Measurements from ENCODE around the gene EIF2B5. TPM values are rescaled to one million over a fixed set of nuclear protein-coding genes. Genes with fewer than 3 reads are reported as not detected.
"Not testable (repeated sequence)": the region's sequence is repeated elsewhere in the genome, so short reads cannot be mapped to it uniquely, and the experiment has no call there.

The EIF2B5 gene
- total and polyA plus RNA-seq, 5 donors from 2014 or later = 50.6 to 60.1 (median 53.9) TPM

- peak overlapping the region in 1 of 4 donors; percentile 68 for H3K4me3 Mint-ChIP-seq
- H3K27ac ChIP-seq (ENCODE audit: insufficient read depth, low read length, poor library complexity, severe bottlenecking) = no peak overlapping the region
- H3K27me3 ChIP-seq (ENCODE audit: control insufficient read depth, insufficient read depth, low read length) = no peaks in the 10 kb centered on the region
- H3K27ac Mint-ChIP-seq = no peak overlapping the region
- no peak for ATAC-seq (ENCODE audit: low read depth in 2 of 2)
- no peaks in the 10 kb centered on the region for H3K9me3 ChIP-seq (ENCODE audit: control insufficient read depth in 2 of 2, low read length in 2 of 2)
- peaks cover 3% of the 10 kb centered on the region for H3K36me3 ChIP-seq (ENCODE audit: control insufficient read depth, insufficient read depth, low read length)
- peaks cover 25% of the 10 kb centered on the region for H3K4me1 ChIP-seq (ENCODE audit: control insufficient read depth, insufficient read depth, low read length, poor library complexity, severe bottlenecking)
- no peak for DNase-seq
- peaks cover 0 to 1% (median 0%) of the 10 kb centered on the region in 7 donors for H3K9me3 Mint-ChIP-seq
- no peak overlapping the region for H3K4me3 ChIP-seq (ENCODE audit: low read depth, low read length)
- H3K36me3 Mint-ChIP-seq = peaks cover 7% of the 10 kb centered on the region
- no peaks in the 10 kb centered on the region for H3K27me3 Mint-ChIP-seq
- H3K4me1 Mint-ChIP-seq = peaks cover 5 to 42% (median 28%) of the 10 kb centered on the region in 4 donors
Measured at GRCh38 chr3:184158404-184158803, 23.2 kb downstream of the EIF2B5 start.

GRCh38 chr3:184160456-184160855 is 25.3 kb downstream of the EIF2B5 start:
- Histone ChIP-seq H3K4me3 (ENCODE audit: low read depth, low read length) (no peak overlapping the region), H3K27ac (ENCODE audit: insufficient read depth, low read length, poor library complexity, severe bottlenecking) (no peak overlapping the region), H3K27me3 (ENCODE audit: control insufficient read depth, insufficient read depth, low read length) (no peaks in the 10 kb centered on the region), H3K4me1 (ENCODE audit: control insufficient read depth, insufficient read depth, low read length, poor library complexity, severe bottlenecking) (peaks cover 19% of the 10 kb centered on the region), H3K9me3 (ENCODE audit: control insufficient read depth in 2 of 2, low read length in 2 of 2) (no peaks in the 10 kb centered on the region), H3K36me3 (ENCODE audit: control insufficient read depth, insufficient read depth, low read length) (peaks cover 20% of the 10 kb centered on the region)
- Mint-ChIP-seq H3K36me3 (peaks cover 22% of the 10 kb centered on the region), H3K9me3 (peaks cover 0 to 1% (median 0%) of the 10 kb centered on the region in 7 donors), H3K27ac (no peak overlapping the region), H3K4me1 (peaks cover 5 to 41% (median 28%) of the 10 kb centered on the region in 4 donors), H3K27me3 (no peaks in the 10 kb centered on the region), H3K4me3 (no peak overlapping the region)
- ATAC-seq (ENCODE audit: low read depth in 2 of 2) (no peak), DNase-seq (no peak)

- H3K4me1 ChIP-seq (ENCODE audit: control insufficient read depth, insufficient read depth, low read length, poor library complexity, severe bottlenecking); DNase-seq; H3K4me3 ChIP-seq (ENCODE audit: low read depth, low read length); H3K27ac ChIP-seq (ENCODE audit: insufficient read depth, low read length, poor library complexity, severe bottlenecking); H3K4me3 Mint-ChIP-seq; ATAC-seq (ENCODE audit: low read depth in 2 of 2); H3K27ac Mint-ChIP-seq; H3K9me3 ChIP-seq (ENCODE audit: control insufficient read depth in 2 of 2, low read length in 2 of 2); H3K27me3 ChIP-seq (ENCODE audit: control insufficient read depth, insufficient read depth, low read length); H3K27me3 Mint-ChIP-seq; H3K9me3 Mint-ChIP-seq: not testable (repeated sequence)
- Mint-ChIP-seq H3K4me1 (peaks cover 5 to 22% (median 16%) of the 10 kb centered on the region in 4 donors), H3K36me3 (peaks cover 30% of the 10 kb centered on the region)
- peaks cover 37% of the 10 kb centered on the region for H3K36me3 ChIP-seq (ENCODE audit: control insufficient read depth, insufficient read depth, low read length)
Measured at GRCh38 chr3:184162571-184163070, 27.5 kb downstream of the EIF2B5 start.

GRCh38 chr3:184164648-184165330 is 29.6 kb downstream of the EIF2B5 start:
- Histone ChIP-seq H3K4me1 (ENCODE audit: control insufficient read depth, insufficient read depth, low read length, poor library complexity, severe bottlenecking) (no peaks in the 10 kb centered on the region), H3K36me3 (ENCODE audit: control insufficient read depth, insufficient read depth, low read length) (peaks cover 37% of the 10 kb centered on the region), H3K27me3 (ENCODE audit: control insufficient read depth, insufficient read depth, low read length) (no peaks in the 10 kb centered on the region), H3K9me3 (ENCODE audit: control insufficient read depth in 2 of 2, low read length in 2 of 2) (no peaks in the 10 kb centered on the region), H3K27ac (ENCODE audit: insufficient read depth, low read length, poor library complexity, severe bottlenecking) (no peak overlapping the region), H3K4me3 (ENCODE audit: low read depth, low read length) (no peak overlapping the region)
- Mint-ChIP-seq H3K27ac (no peak overlapping the region), H3K4me1 (peaks cover 5 to 13% (median 8%) of the 10 kb centered on the region in 4 donors), H3K4me3 (no peak overlapping the region), H3K27me3 (no peaks in the 10 kb centered on the region), H3K36me3 (peaks cover 31% of the 10 kb centered on the region), H3K9me3 (peaks cover 0 to 1% (median 0%) of the 10 kb centered on the region in 7 donors)
- ATAC-seq (ENCODE audit: low read depth in 2 of 2) (no peak), DNase-seq (no peak)

GRCh38 chr3:184165543-184165942 is 30.4 kb downstream of the EIF2B5 start:
- peaks cover 31% of the 10 kb centered on the region for H3K36me3 Mint-ChIP-seq
- H3K9me3 Mint-ChIP-seq = peaks cover 0 to 1% (median 0%) of the 10 kb centered on the region in 7 donors

GRCh38 chr3:184166671-184167070 is 31.5 kb downstream of the EIF2B5 start:
- no peak overlapping the region for H3K27ac ChIP-seq (ENCODE audit: insufficient read depth, low read length, poor library complexity, severe bottlenecking)
- H3K9me3 ChIP-seq (ENCODE audit: control insufficient read depth in 2 of 2, low read length in 2 of 2) = no peaks in the 10 kb centered on the region
- Mint-ChIP-seq H3K27me3 (no peaks in the 10 kb centered on the region), H3K4me3 (no peak overlapping the region), H3K9me3 (peaks cover 0 to 1% (median 0%) of the 10 kb centered on the region in 7 donors), H3K4me1 (peaks cover 0 to 4% (median 1%) of the 10 kb centered on the region in 4 donors), H3K36me3 (peaks cover 35% of the 10 kb centered on the region), H3K27ac (peak overlapping the region in 1 of 3 donors; percentile 48)
- H3K4me3 ChIP-seq (ENCODE audit: low read depth, low read length) = no peak overlapping the region
- DNase-seq (no peak), ATAC-seq (ENCODE audit: low read depth in 2 of 2) (no peak)
- H3K27me3 ChIP-seq (ENCODE audit: control insufficient read depth, insufficient read depth, low read length) = no peaks in the 10 kb centered on the region
- H3K4me1 ChIP-seq (ENCODE audit: control insufficient read depth, insufficient read depth, low read length, poor library complexity, severe bottlenecking) = no peaks in the 10 kb centered on the region
- H3K36me3 ChIP-seq (ENCODE audit: control insufficient read depth, insufficient read depth, low read length) = peaks cover 37% of the 10 kb centered on the region

More at GRCh38 chr3:184165543-184165942, 30.4 kb downstream of the EIF2B5 start:
- H3K4me1 Mint-ChIP-seq = peaks cover 0 to 7% (median 2%) of the 10 kb centered on the region in 4 donors
- H3K27me3 ChIP-seq (ENCODE audit: control insufficient read depth, insufficient read depth, low read length) = no peaks in the 10 kb centered on the region
- ATAC-seq (ENCODE audit: low read depth in 2 of 2) (no peak), DNase-seq (no peak)
- no peaks in the 10 kb centered on the region for H3K27me3 Mint-ChIP-seq
- no peak overlapping the region for H3K4me3 Mint-ChIP-seq
- no peaks in the 10 kb centered on the region for H3K4me1 ChIP-seq (ENCODE audit: control insufficient read depth, insufficient read depth, low read length, poor library complexity, severe bottlenecking)
- no peak overlapping the region for H3K4me3 ChIP-seq (ENCODE audit: low read depth, low read length)
- H3K27ac Mint-ChIP-seq = no peak overlapping the region
- no peaks in the 10 kb centered on the region for H3K9me3 ChIP-seq (ENCODE audit: control insufficient read depth in 2 of 2, low read length in 2 of 2)
- peaks cover 37% of the 10 kb centered on the region for H3K36me3 ChIP-seq (ENCODE audit: control insufficient read depth, insufficient read depth, low read length)
- no peak overlapping the region for H3K27ac ChIP-seq (ENCODE audit: insufficient read depth, low read length, poor library complexity, severe bottlenecking)

GRCh38 chr3:184167786-184168185 is 32.6 kb downstream of the EIF2B5 start:
- no peak for ATAC-seq (ENCODE audit: low read depth in 2 of 2)
- Mint-ChIP-seq H3K27ac (no peak overlapping the region), H3K4me3 (no peak overlapping the region), H3K36me3 (peaks cover 38% of the 10 kb centered on the region), H3K4me1 (peaks cover 0 to 2% (median 1%) of the 10 kb centered on the region in 4 donors), H3K27me3 (no peaks in the 10 kb centered on the region), H3K9me3 (peaks cover 0 to 1% (median 0%) of the 10 kb centered on the region in 7 donors)
- H3K4me3 ChIP-seq (ENCODE audit: low read depth, low read length) = no peak overlapping the region
- H3K9me3 ChIP-seq (ENCODE audit: control insufficient read depth in 2 of 2, low read length in 2 of 2) = no peaks in the 10 kb centered on the region
- no peaks in the 10 kb centered on the region for H3K4me1 ChIP-seq (ENCODE audit: control insufficient read depth, insufficient read depth, low read length, poor library complexity, severe bottlenecking)
- no peaks in the 10 kb centered on the region for H3K27me3 ChIP-seq (ENCODE audit: control insufficient read depth, insufficient read depth, low read length)
- H3K36me3 ChIP-seq (ENCODE audit: control insufficient read depth, insufficient read depth, low read length) = peaks cover 37% of the 10 kb centered on the region
- no peak for DNase-seq
- H3K27ac ChIP-seq (ENCODE audit: insufficient read depth, low read length, poor library complexity, severe bottlenecking) = no peak overlapping the region

All from CD4-positive, CD25-positive, alpha-beta regulatory T cell (primary cell).